Sciatic nerve (tissue), 2 donors: ENCODE measurements around the gene FBXL17. TPM values are rescaled to one million over a fixed set of nuclear protein-coding genes. Genes with fewer than 3 reads are reported as not detected.
A peak's percentile ranks its signal among the peaks of the same experiment; 100 is the strongest.

ENCODE experiments used
- ATAC-seq: fragments of 200-7000 bp; cut with Tn5 transposase; one replicate; pipeline ENCODE4 v1.9.1; 2020; ENCODE audit warnings: mild to moderate bottlenecking, moderate library complexity
- DNase-seq: peaks from one replicate; pipeline ENCODE4 v3.0.0-alpha.2; 2020; ENCODE audit warnings: low spot score
- intact Hi-C: fragments of 100-400 bp; cut with DNase I; formaldehyde crosslinking; loops from one replicate; pipeline ENCODE4 v1.14.2; 2022
- total RNA-seq: library from RNA; stranded (reverse); fragmentation: NEBNext Ultra II Directional; extraction: Animal tissue kit (Norgen Biotek cat#: 25700); gene quantifications from one replicate; pipeline ENCODE4 v1.2.1, GENCODE V29; 2021
- donor health status: DM: no; HTN: no; CAD: no.
- donor health status: DM: no; HTN: no; CAD: no.

FBXL17 gene
- total RNA-seq, 1 donor from 2014 or later = 25.5 TPM

GRCh38 chr5:107916731-107917725, 464.9 kb downstream of the FBXL17 start:
- intact Hi-C loops = no loop called here
- DNase-seq (no peak), ATAC-seq (no peak)

GRCh38 chr5:107915176-107915812, 466.6 kb downstream of the FBXL17 start:
- intact Hi-C loops = no loop called here
- ATAC-seq (no peak), DNase-seq (no peak)

GRCh38 chr5:107913494-107913893, 468.4 kb downstream of the FBXL17 start:
- intact Hi-C loops = no loop called here
- no peak for DNase-seq
- no peak for ATAC-seq

GRCh38 chr5:107900721-107901120, 481.2 kb downstream of the FBXL17 start:
- ATAC-seq (no peak), DNase-seq (no peak)
- intact Hi-C loops = no loop called here

GRCh38 chr5:107894361-107894760, 487.5 kb downstream of the FBXL17 start:
- intact Hi-C loops = no loop called here
- DNase-seq (no peak), ATAC-seq (no peak)

- intact Hi-C loops = no loop called here
- no peak for DNase-seq
- peak; percentile 72 for ATAC-seq
Observed at GRCh38 chr5:107893642-107894041, 488.3 kb downstream of the FBXL17 start.

GRCh38 chr5:107889387-107889786, 492.5 kb downstream of the FBXL17 start:
- intact Hi-C loops = no loop called here
- ATAC-seq = no peak
- DNase-seq = no peak

- DNase-seq (no peak), ATAC-seq (no peak)
- intact Hi-C loops = no loop called here
Observed at GRCh38 chr5:107888541-107888940, 493.4 kb downstream of the FBXL17 start.

- intact Hi-C loops = no loop called here
- DNase-seq (no peak), ATAC-seq (no peak)
Observed at GRCh38 chr5:107887166-107887943, 494.5 kb downstream of the FBXL17 start.

- intact Hi-C loops = no loop called here
- ATAC-seq (no peak), DNase-seq (no peak)
Observed at GRCh38 chr5:107885601-107886000, 496.3 kb downstream of the FBXL17 start.

GRCh38 chr5:107884871-107885270, 497.0 kb downstream of the FBXL17 start:
- DNase-seq (no peak), ATAC-seq (no peak)
- intact Hi-C loops = no loop called here

- ATAC-seq (peak; percentile 34), DNase-seq (no peak)
- intact Hi-C loops = no loop called here
Observed at GRCh38 chr5:107878661-107879060, 503.2 kb downstream of the FBXL17 start.

GRCh38 chr5:107876906-107877305, 505.0 kb downstream of the FBXL17 start:
- intact Hi-C loops = no loop called here
- ATAC-seq = no peak
- DNase-seq = no peak

- DNase-seq = no peak
- intact Hi-C loops = no loop called here
- no peak for ATAC-seq
Observed at GRCh38 chr5:107876261-107876660, 505.6 kb downstream of the FBXL17 start.

GRCh38 chr5:107875833-107876232, 506.1 kb downstream of the FBXL17 start:
- ATAC-seq = peak; percentile 30
- DNase-seq = no peak

GRCh38 chr5:107874795-107875194, 507.1 kb downstream of the FBXL17 start:
- DNase-seq (no peak), ATAC-seq (no peak)
- intact Hi-C loops = no loop called here

More at GRCh38 chr5:107875833-107876232, 506.1 kb downstream of the FBXL17 start:
- intact Hi-C loops = no loop called here

GRCh38 chr5:107873877-107874276, 508.0 kb downstream of the FBXL17 start:
- no peak for DNase-seq
- no peak for ATAC-seq
- intact Hi-C loops = no loop called here

GRCh38 chr5:107871023-107871422, 510.9 kb downstream of the FBXL17 start:
- no peak for DNase-seq
- no peak for ATAC-seq
- intact Hi-C loops = no loop called here

GRCh38 chr5:107869438-107870115, 512.3 kb downstream of the FBXL17 start:
- intact Hi-C loops = no loop called here
- DNase-seq (no peak), ATAC-seq (no peak)
